Immature natural killer cell (primary cell): ENCODE data around the gene PXYLP1. TPM values are rescaled to one million over a fixed set of nuclear protein-coding genes. Genes with fewer than 3 reads are reported as not detected.
A peak's percentile ranks its signal among the peaks of the same experiment; 100 is the strongest.

Experiments
- DNase-seq, 3 donors: peaks; one replicate each; pipeline ENCODE4 v3.0.0; 2022; ENCODE audit warnings: mixed read lengths in 1 of 3
- H3K27ac Mint-ChIP-seq, 6 donors: one replicate each; pipeline ENCODE4 v1.8.0; 2020; ENCODE audit warnings: mixed read lengths in 6 of 6, mild to moderate bottlenecking in 5 of 6, inconsistent platforms in 4 of 6, moderate library complexity in 3 of 6
- H3K27me3 Mint-ChIP-seq, 3 donors: one replicate each; pipeline ENCODE4 v1.8.0; 2020 to 2021; ENCODE audit warnings: low read depth in 3 of 3, mild to moderate bottlenecking in 3 of 3, mixed read lengths in 3 of 3, moderate library complexity in 3 of 3, inconsistent platforms in 1 of 3
- H3K36me3 Mint-ChIP-seq, 3 donors: one replicate each; pipeline ENCODE4 v1.8.0; 2020; ENCODE audit warnings: mixed read lengths in 3 of 3, inconsistent platforms in 2 of 3, mild to moderate bottlenecking in 2 of 3
- H3K4me1 Mint-ChIP-seq, 2 donors: one replicate each; pipeline ENCODE4 v1.8.0; 2020; ENCODE audit warnings: inconsistent platforms in 2 of 2, mild to moderate bottlenecking in 2 of 2, mixed read lengths in 2 of 2, moderate library complexity in 1 of 2
- H3K4me3 Mint-ChIP-seq, 5 donors: one replicate each; pipeline ENCODE4 v1.8.0; 2020; ENCODE audit warnings: mild to moderate bottlenecking in 5 of 5, mixed read lengths in 5 of 5, inconsistent platforms in 3 of 5, moderate library complexity in 3 of 5
- H3K9me3 Mint-ChIP-seq, 6 donors: one replicate each; pipeline ENCODE4 v1.8.0; 2020; ENCODE audit warnings: mild to moderate bottlenecking in 6 of 6, mixed read lengths in 6 of 6, inconsistent platforms in 4 of 6, moderate library complexity in 3 of 6
- polyA plus RNA-seq, 3 donors: library from polyadenylated mRNA; unstranded; fragments of 300-500 nt; fragmentation: Illumina TruSeq; gene quantifications; one replicate each; pipeline ENCODE4 v1.2.3, GENCODE V29; 2021

Gene PXYLP1
- polyA plus RNA-seq, 3 donors from 2014 or later, result 5.0 to 10.7 (median 6.6) TPM

DNA sequence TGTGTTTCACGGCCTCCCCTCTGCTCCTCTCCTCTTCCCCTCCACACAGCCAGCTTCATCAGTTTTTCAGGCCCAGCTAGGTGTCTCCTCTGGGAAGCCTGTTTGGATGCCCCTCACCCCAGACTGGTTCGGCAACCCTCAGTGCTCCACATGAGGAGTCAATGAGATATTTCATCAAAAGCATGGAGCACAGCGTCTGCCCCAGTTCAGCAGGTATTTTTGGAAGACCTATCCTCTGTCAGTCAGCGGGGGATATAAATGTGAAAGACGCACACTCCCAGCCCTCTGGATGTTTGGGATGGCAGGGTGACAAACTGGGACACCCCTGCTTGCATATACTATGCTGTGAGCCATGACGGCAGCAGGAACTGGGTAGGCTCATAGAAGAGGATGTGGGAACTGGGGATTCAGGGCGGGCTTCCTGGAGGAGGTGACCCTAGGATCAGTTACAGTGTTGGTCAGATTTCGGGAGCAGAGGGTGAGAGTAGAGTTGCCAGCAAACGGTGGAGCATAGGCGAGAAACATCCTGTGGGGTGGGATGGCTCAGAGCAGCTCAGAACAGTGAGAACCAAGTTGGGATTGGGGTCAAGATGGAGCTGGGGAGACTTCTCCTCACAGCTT is 42.9 kb downstream of the PXYLP1 start:
- Mint-ChIP-seq H3K27me3 (peaks cover 0 to 4% (median 0%) of the 10 kb centered on the region in 3 donors), H3K9me3 (no peaks in the 10 kb centered on the region), H3K27ac (peak overlapping the region; percentile 5 to 87 (median 64)), H3K36me3 (peaks cover 9 to 20% (median 15%) of the 10 kb centered on the region in 3 donors), H3K4me3 (peak overlapping the region in 4 of 5 donors; percentile 22 to 84 (median 50)), H3K4me1 (peaks cover 26 to 35% of the 10 kb centered on the region in 2 donors)
- DNase-seq, result no peak

DNA sequence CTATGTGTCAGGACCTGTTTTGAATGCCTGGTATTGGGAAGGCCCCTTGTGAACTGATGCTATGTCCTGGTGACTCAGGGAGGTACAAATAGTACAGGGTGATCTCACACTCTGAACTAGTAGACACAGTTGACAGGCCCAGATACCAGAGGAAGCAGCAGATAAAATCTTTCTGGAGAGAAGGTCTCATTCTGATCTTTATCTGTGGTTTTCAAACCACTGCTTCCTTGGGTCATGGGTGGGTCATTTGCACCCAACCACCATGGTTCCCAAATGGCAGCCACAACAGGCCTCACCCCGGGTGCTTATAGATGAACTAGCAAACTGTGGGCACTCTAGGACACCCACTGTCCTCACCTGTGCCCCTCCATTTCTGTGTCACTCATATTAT is 43.4 kb downstream of the PXYLP1 start:
- H3K4me1 Mint-ChIP-seq, result peaks cover 26 to 36% of the 10 kb centered on the region in 2 donors
- DNase-seq, result no peak
- H3K27me3 Mint-ChIP-seq, result peaks cover 0 to 4% (median 0%) of the 10 kb centered on the region in 3 donors
- peaks cover 9 to 16% (median 15%) of the 10 kb centered on the region in 3 donors for H3K36me3 Mint-ChIP-seq
- peak overlapping the region; percentile 5 to 87 (median 52) for H3K27ac Mint-ChIP-seq
- H3K4me3 Mint-ChIP-seq, result peak overlapping the region in 4 of 5 donors; percentile 22 to 84 (median 42)
- H3K9me3 Mint-ChIP-seq, result no peaks in the 10 kb centered on the region

DNA sequence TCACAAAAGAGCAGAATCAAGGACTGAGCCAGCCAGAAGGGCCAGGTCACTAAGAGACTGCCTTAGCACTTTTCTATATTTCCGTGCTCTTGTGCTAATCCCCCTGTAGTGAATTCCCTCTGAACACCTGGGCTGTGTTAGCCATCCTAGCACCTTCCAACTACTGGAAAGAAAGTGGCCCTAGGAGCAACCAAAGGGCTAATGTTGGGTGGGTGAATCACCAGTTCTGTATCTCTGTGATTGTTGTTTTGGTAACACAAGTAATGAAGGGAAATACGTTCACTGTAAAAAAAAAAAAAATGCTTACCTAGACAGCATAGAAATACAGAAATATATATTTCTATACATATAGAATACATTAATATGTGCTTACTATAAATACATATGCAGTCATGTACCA is 43.9 kb downstream of the PXYLP1 start:
- no peak for DNase-seq
- Mint-ChIP-seq H3K9me3 (no peaks in the 10 kb centered on the region), H3K27ac (peak overlapping the region in 5 of 6 donors; percentile 29 to 87 (median 35)), H3K4me1 (peaks cover 26 to 36% of the 10 kb centered on the region in 2 donors), H3K36me3 (peaks cover 5 to 11% (median 10%) of the 10 kb centered on the region in 3 donors), H3K4me3 (peak overlapping the region in 3 of 5 donors; percentile 41 to 84 (median 42)), H3K27me3 (peaks cover 0 to 4% (median 0%) of the 10 kb centered on the region in 3 donors)

DNA sequence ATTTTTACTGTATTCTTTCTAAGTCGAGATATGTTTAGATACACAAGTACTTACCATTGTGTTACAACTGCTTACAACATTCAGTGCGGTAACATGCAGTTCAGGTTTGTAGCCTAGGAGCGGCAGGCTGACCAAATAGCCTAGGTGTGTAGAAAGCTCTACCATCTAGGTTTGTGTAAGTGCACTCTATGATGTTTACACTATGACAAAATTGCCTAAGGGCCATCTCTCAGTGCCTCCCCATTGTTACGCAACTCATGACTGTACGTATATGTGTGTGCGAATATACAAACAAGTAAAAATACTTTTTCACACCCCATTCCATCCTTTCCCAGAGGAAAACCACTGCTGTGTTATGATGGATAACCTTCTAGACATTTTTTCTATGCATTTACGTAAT is 44.3 kb downstream of the PXYLP1 start:
- Mint-ChIP-seq H3K4me1 (peaks cover 26 to 36% of the 10 kb centered on the region in 2 donors), H3K4me3 (no peak overlapping the region), H3K27me3 (peaks cover 0 to 4% (median 0%) of the 10 kb centered on the region in 3 donors), H3K36me3 (peaks cover 5 to 13% (median 10%) of the 10 kb centered on the region in 3 donors), H3K9me3 (no peaks in the 10 kb centered on the region), H3K27ac (no peak overlapping the region)
- no peak for DNase-seq

DNA sequence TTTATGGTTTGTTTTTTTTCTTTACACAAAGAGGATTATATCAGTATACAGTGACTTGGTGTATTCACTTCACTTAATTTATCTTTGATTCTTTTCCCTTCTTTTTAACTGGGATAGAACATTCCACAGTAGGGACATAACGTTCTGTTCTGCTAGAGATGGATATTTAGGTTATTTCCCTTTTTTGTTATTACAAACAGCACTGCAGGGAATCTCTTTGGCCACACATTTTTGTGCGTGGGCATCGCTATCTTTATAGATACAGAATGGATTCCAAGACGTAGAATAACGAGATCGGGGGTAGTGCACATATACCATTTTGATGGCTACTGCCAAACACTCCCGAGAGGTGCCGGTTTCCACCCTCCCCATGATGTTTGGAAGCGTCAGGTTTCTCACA is 44.8 kb downstream of the PXYLP1 start:
- Mint-ChIP-seq H3K4me1 (peaks cover 26 to 36% of the 10 kb centered on the region in 2 donors), H3K9me3 (no peaks in the 10 kb centered on the region), H3K27ac (no peak overlapping the region), H3K4me3 (no peak overlapping the region), H3K27me3 (peaks cover 0 to 4% (median 0%) of the 10 kb centered on the region in 3 donors), H3K36me3 (peaks cover 5 to 18% (median 14%) of the 10 kb centered on the region in 3 donors)
- DNase-seq, result no peak

DNA sequence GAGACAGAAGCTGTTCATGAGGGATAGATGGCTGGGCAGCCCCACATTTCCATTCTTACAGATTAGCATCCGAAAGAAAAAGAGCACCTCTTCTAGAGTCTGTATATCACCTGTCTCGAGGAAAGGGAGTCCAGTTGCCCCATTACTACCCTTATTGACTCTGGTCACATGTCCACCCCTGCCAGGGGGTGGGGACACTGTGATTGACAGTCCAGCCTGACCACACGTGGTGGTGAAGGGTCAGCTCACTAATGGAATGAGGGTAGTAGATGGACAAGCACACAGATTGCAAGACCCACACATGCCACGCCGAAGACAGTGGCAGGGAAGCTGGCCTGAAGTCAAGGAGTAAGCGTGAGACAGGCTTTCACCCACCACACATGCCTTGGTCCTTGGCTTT is 45.8 kb downstream of the PXYLP1 start:
- no peak overlapping the region for H3K4me3 Mint-ChIP-seq
- no peaks in the 10 kb centered on the region for H3K9me3 Mint-ChIP-seq
- H3K4me1 Mint-ChIP-seq, result peaks cover 26 to 36% of the 10 kb centered on the region in 2 donors
- H3K27me3 Mint-ChIP-seq, result peaks cover 0 to 4% (median 0%) of the 10 kb centered on the region in 3 donors
- no peak overlapping the region for H3K27ac Mint-ChIP-seq
- H3K36me3 Mint-ChIP-seq, result peaks cover 12 to 25% (median 25%) of the 10 kb centered on the region in 3 donors
- DNase-seq, result no peak

DNA sequence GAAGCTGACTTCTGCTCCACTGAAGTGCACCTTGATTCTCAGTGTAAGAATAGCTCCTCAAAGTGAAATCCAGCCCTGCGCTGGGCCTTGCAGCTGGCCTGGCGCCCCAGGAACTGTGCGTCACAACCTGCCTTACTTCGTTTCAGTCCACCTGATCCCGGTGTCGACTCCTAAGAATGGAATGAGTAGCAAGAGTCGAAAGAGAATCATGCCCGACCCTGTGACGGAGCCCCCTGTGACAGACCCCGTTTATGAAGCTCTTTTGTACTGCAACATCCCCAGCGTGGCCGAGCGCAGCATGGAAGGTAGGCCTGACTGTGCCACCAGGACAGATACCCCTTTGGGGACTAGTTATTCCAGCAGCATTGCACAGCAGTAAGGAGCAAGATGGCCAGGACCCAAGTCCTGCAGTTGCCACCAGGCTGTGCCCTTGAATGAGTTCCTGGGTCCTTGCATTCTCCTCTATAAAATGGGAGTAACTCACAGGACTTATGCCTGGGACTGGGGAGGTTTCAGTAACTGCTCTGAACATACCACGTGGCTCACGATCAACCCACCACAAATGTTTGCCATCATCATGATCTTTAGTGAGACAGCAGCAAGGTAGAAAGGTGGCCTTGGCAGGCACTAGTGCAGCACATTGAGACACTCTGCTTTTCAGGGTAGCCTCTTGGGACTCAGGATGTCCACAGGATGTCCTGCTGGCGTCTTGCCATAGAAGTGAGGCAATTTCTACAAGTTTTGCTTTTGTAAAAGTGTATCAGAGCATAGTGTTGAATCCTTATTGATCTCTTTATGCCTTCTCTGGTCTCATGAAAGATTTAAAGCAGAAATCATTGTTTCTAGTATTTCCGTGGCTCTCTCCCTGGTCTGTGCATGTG is 46.8 kb downstream of the PXYLP1 start:
- DNase-seq, result no peak
- Mint-ChIP-seq H3K4me3 (no peak overlapping the region), H3K27ac (peak overlapping the region in 3 of 6 donors; percentile 6 to 46 (median 42)), H3K36me3 (peaks cover 18 to 32% (median 32%) of the 10 kb centered on the region in 3 donors), H3K4me1 (peaks cover 26 to 34% of the 10 kb centered on the region in 2 donors), H3K27me3 (peaks cover 0 to 4% (median 0%) of the 10 kb centered on the region in 3 donors), H3K9me3 (no peaks in the 10 kb centered on the region)

DNA sequence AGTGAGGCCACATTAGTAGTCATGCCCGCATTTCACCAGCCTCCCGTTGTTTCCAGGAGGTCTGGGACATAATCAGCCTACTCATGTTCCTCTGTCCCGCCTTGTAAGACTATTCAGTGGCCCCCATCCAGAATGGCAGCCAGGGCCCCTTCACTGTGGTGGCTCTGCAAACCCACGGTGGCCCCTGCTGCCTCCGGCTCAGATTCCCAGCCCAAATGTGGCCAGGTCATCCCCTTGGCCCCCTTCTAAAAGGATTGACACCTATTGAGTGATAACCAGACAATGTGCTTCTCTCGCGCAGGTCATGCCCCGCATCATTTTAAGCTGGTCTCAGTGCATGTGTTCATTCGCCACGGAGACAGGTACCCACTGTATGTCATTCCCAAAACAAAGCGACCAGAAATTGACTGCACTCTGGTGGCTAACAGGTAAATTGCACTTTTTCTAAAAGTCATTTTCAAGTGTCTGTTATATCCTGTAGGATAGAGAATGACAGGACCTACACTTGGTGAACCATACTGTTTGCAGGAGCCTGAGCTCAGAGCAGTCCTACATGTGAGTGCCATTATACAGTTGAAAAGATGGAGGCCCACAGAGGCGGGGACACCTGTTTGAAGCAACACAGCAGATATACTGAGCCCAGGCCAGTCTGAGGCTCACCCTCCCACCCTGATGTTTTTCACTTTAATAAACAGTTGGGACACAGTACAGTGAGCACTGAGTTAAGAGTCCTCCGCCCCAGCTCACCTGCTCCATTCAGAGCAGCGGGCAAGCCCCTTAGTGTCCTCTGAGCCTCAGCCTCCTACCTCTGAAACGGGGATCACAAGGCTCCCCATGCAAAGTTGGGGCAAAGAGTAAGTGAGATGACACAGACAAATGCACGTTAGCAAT is 47.7 kb downstream of the PXYLP1 start:
- peak overlapping the region in 4 of 6 donors; percentile 6 to 52 (median 40) for H3K27ac Mint-ChIP-seq
- H3K9me3 Mint-ChIP-seq, result no peaks in the 10 kb centered on the region
- H3K27me3 Mint-ChIP-seq, result peaks cover 0 to 2% (median 0%) of the 10 kb centered on the region in 3 donors
- peaks cover 25 to 40% (median 30%) of the 10 kb centered on the region in 3 donors for H3K36me3 Mint-ChIP-seq
- H3K4me3 Mint-ChIP-seq, result no peak overlapping the region
- DNase-seq, result peak; percentile 24 to 33 (median 26)
- peaks cover 19 to 25% of the 10 kb centered on the region in 2 donors for H3K4me1 Mint-ChIP-seq

DNA sequence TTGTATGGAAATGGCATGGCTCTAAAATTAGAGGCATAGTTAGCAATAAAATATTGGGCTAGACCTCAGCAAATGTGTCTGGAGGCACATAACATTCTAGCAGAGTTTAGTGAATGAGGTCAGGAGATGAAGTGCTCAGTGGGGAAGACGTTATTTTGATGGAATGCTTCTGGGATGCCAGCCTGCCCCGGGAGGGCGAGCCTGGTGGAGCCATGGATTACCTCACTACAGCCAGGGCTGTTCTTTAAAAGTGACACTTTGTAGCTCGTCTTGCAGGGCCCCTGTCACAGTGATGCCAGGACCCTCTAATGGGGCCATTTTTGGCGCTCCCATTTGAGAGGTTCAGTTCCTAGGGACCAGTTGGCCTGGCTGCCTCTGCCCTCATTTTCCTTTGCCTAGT is 48.5 kb downstream of the PXYLP1 start:
- Mint-ChIP-seq H3K4me1 (peaks cover 11 to 17% of the 10 kb centered on the region in 2 donors), H3K9me3 (no peaks in the 10 kb centered on the region), H3K4me3 (no peak overlapping the region), H3K36me3 (peaks cover 29 to 35% (median 30%) of the 10 kb centered on the region in 3 donors), H3K27ac (no peak overlapping the region), H3K27me3 (no peaks in the 10 kb centered on the region)
- DNase-seq, result no peak

DNA sequence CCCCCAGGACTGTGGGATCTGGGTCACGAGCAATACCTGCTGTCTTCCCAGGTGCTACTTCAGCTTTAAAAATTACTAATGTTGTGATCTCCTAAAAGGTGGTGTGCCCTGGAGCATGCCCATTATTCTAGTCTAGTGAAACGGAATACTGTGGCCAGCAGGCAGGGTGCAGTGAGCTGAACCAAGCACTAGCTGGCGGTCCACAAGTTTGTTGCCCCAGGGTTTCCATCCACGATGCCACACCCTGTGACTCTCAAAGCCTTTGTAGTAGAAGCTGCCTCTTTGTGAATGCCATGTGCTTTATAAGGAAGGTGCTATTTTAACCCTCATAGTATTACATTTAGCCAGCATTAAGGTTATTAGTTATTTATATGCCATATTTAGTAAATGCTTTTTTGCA is 49.1 kb downstream of the PXYLP1 start:
- Mint-ChIP-seq H3K4me1 (peaks cover 6 to 11% of the 10 kb centered on the region in 2 donors), H3K27ac (no peak overlapping the region), H3K9me3 (no peaks in the 10 kb centered on the region), H3K4me3 (no peak overlapping the region), H3K27me3 (no peaks in the 10 kb centered on the region), H3K36me3 (peaks cover 29 to 35% (median 30%) of the 10 kb centered on the region in 3 donors)
- DNase-seq, result no peak

DNA sequence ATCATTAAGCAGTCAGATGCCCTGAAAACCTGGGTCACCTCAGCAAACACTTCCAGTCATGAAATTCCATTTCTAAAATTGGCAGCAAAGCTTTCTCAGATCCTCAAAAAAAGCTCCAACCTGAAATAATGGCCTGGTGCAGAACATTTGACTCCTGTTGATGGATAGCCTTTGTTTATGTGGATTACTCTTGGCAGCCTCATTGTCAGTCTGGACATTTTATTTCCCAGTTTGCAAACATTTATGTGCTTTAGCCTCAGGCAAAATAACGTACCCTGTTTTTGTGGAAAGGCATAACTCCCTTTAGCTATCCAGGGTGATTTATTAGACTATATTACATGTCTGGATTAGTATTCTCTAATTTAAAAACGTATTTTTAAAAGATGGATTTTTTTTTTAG is 53.9 kb downstream of the PXYLP1 start:
- Mint-ChIP-seq H3K27me3 (no peaks in the 10 kb centered on the region), H3K4me3 (no peak overlapping the region), H3K9me3 (no peaks in the 10 kb centered on the region), H3K27ac (no peak overlapping the region), H3K4me1 (no peaks in the 10 kb centered on the region), H3K36me3 (peaks cover 41 to 61% (median 54%) of the 10 kb centered on the region in 3 donors)
- no peak for DNase-seq

DNA sequence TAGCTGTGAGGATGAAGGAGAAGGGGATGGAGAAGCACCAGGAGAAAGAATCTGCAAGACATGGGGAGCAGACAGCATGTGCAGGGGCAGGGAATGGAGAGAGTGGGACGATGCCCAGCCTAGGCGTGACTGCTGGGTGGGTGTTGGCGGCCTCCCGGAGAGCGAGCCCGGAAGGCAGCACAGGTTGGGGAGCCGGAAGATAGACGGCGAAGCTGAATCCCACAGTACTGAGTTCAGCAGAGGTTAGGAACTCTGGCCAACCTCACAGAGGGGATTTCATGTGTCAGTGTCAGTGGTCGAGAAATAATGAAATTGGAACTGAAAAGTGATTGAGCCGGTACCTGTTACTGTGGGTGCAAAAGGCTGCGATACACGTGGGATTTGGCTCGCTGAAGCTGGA is 55.2 kb downstream of the PXYLP1 start:
- H3K4me3 Mint-ChIP-seq, result no peak overlapping the region
- no peaks in the 10 kb centered on the region for H3K9me3 Mint-ChIP-seq
- H3K4me1 Mint-ChIP-seq, result no peaks in the 10 kb centered on the region
- no peaks in the 10 kb centered on the region for H3K27me3 Mint-ChIP-seq
- peaks cover 40 to 57% (median 49%) of the 10 kb centered on the region in 3 donors for H3K36me3 Mint-ChIP-seq
- no peak overlapping the region for H3K27ac Mint-ChIP-seq
- no peak for DNase-seq

DNA sequence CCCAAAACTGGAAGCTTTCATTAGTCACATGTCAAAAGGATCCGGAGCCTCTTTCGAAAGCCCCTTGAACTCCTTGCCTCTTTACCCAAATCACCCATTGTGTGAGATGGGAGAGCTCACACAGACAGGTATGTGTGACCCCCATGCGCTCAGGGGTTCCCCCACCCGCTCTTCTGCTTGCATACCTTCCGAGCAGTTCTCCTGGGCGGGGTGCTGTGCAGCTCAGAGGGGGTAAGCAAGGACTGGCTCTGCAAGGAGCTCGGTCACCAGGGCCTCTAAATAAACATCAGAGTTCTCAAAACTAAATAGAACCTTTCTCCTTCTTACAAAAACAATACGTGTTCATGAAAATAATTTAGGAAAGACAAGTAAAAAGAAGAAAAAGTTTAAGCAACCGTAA is 55.7 kb downstream of the PXYLP1 start:
- Mint-ChIP-seq H3K4me3 (no peak overlapping the region), H3K27ac (no peak overlapping the region), H3K9me3 (no peaks in the 10 kb centered on the region), H3K27me3 (no peaks in the 10 kb centered on the region), H3K4me1 (no peaks in the 10 kb centered on the region), H3K36me3 (peaks cover 37 to 54% (median 47%) of the 10 kb centered on the region in 3 donors)
- no peak for DNase-seq
